ENCODE measurements around the gene NEUROD6.

The NEUROD6 gene

GRCh38 chr7:31327071-31327470 is 13.5 kb downstream of the NEUROD6 start:
- no peak for DNase-seq

GRCh38 chr7:31326416-31326815 is 14.1 kb downstream of the NEUROD6 start:
- DNase-seq, result no peak

GRCh38 chr7:31323101-31323500 is 17.4 kb downstream of the NEUROD6 start:
- no peak for DNase-seq

- no peak for DNase-seq
These were observed 19.9 kb downstream of the NEUROD6 start for GRCh38 chr7:31320675-31321074.

- no peak for DNase-seq
These were observed 22.2 kb downstream of the NEUROD6 start for GRCh38 chr7:31318313-31318712.

GRCh38 chr7:31316876-31317275 is 23.6 kb downstream of the NEUROD6 start:
- no peak for DNase-seq

- no peak for DNase-seq
These were observed 24.8 kb downstream of the NEUROD6 start for GRCh38 chr7:31315758-31316157.

- no peak for DNase-seq
These were observed 25.7 kb downstream of the NEUROD6 start for GRCh38 chr7:31314781-31315180.

- no peak for DNase-seq
These were observed 27.6 kb downstream of the NEUROD6 start for GRCh38 chr7:31312889-31313288.

GRCh38 chr7:31311552-31311951 is 29.0 kb downstream of the NEUROD6 start:
- no peak for DNase-seq

GRCh38 chr7:31310321-31310935 is 30.1 kb downstream of the NEUROD6 start:
- no peak for DNase-seq

GRCh38 chr7:31309407-31309806 is 31.1 kb downstream of the NEUROD6 start:
- no peak for DNase-seq

- DNase-seq, result no peak
These were observed 31.9 kb downstream of the NEUROD6 start for GRCh38 chr7:31308652-31309051.

GRCh38 chr7:31307972-31308371 is 32.6 kb downstream of the NEUROD6 start:
- DNase-seq, result peak; percentile 82

GRCh38 chr7:31305260-31305659 is 35.3 kb downstream of the NEUROD6 start:
- DNase-seq, result no peak

- no peak for DNase-seq
These were observed 36.1 kb downstream of the NEUROD6 start for GRCh38 chr7:31304446-31304845.

- DNase-seq, result no peak
These were observed 38.2 kb downstream of the NEUROD6 start for GRCh38 chr7:31302356-31302755.

GRCh38 chr7:31299336-31299735 is 41.2 kb downstream of the NEUROD6 start:
- DNase-seq, result no peak

GRCh38 chr7:31290601-31291000 is 49.9 kb downstream of the NEUROD6 start:
- no peak for DNase-seq
